ENCODE measurements around the gene MAPK8.

MAPK8 gene

DNA sequence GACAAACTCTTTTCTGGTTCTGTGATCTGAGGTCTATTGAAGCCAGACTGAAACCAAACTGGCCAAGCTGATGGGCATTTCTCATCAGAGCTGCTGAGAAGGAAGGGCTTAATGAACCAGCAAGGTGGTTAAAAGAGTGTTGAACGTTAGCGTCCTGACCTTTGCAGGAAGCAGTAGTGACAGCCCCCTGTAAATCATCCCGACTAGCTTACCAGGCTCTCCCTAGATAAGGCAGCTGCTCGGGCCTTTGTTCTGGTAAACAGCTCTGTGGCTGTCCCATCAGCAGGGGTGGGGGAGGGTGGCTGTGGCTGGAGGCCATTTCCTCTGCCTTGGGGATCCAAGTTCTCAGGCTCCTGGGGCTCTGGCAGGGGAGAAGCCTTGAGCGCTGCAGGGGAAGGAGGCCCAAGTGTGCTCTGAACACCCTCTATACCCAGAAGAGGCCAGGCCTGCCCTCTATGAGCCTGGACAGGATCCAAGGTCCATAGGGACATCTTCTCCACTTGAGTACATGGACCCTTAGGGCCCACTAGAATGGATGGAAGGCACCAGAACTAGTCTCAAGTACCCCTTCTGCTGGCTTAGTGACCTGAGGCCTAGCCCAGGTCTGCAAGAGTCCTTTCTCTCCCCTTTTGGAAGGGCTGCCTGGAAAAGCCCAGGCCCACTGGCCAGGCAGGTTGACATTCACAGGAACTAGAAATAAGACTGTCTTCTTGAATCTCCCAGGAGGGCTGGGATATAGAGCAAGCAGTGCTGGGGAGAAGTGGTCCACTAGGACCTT, 163.8 kb downstream of the MAPK8 start:
- DNase-seq (ENCODE audit: low read depth) = peak; percentile 74
- no peak overlapping the region for H3K4me3 ChIP-seq (ENCODE audit: low read depth, low read length)
- TF ChIP-seq, protein P1, sequence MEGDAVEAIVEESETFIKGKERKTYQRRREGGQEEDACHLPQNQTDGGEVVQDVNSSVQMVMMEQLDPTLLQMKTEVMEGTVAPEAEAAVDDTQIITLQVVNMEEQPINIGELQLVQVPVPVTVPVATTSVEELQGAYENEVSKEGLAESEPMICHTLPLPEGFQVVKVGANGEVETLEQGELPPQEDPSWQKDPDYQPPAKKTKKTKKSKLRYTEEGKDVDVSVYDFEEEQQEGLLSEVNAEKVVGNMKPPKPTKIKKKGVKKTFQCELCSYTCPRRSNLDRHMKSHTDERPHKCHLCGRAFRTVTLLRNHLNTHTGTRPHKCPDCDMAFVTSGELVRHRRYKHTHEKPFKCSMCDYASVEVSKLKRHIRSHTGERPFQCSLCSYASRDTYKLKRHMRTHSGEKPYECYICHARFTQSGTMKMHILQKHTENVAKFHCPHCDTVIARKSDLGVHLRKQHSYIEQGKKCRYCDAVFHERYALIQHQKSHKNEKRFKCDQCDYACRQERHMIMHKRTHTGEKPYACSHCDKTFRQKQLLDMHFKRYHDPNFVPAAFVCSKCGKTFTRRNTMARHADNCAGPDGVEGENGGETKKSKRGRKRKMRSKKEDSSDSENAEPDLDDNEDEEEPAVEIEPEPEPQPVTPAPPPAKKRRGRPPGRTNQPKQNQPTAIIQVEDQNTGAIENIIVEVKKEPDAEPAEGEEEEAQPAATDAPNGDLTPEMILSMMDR (IDR thresholded peaks at IDR 0.05; ENCODE audit: low read depth, low read length) = no peak
- TF ChIP-seq, protein P2, sequence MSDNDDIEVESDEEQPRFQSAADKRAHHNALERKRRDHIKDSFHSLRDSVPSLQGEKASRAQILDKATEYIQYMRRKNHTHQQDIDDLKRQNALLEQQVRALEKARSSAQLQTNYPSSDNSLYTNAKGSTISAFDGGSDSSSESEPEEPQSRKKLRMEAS (IDR thresholded peaks at IDR 0.05; ENCODE audit: low read depth, low read length) = peak; percentile 38; the same call in 1 of the 2 replicates
- TF ChIP-seq POLR2A (IDR thresholded peaks at IDR 0.05; ENCODE audit: extremely low read depth, insufficient read length) = peak; percentile 21
- peak; percentile 66; the same call in 1 of the 2 replicates for TF ChIP-seq MYC (IDR thresholded peaks at IDR 0.05; ENCODE audit: low read depth, low read length)

DNA sequence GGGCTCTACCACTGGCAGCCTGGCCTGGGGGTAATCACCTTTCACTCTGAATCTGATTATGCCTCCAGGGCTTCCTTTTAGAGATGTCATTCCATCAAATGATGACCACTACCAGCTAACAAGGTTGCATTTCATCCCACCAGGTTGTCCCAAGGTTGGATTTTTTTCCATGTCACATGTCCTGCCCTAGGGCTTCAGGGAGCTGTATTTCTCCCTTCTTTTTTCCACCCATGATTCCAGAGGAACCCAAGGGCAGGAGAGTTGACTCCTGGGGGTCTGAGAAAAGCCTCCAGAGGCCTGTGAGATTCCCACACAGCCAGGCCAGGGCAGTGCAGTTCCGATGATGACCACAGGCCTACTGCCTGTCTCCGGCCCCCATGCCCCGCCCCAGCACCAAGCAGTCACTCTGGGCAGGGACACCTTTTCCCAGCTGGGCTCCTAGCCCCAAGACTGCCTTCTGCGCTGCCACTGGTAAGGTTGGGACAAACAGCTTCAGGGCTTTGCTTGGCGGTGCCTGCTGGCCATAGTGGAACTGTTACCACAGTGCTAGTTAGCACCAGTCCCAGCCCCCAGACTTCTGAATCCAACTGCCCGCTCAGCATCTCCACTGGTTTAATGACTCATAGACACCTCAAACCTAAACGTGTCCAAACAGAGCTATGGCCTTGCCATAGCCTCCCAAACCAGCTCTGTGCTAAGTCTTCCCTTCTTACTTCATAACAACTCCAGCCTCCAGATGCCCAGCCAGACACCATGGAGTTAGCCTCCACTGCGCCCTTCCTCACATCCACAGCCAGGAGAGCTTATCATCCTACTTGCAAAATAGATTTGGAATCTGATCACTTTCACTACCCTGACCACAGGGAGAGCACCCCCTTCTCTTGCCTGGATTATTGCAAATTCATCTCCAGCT, 164.7 kb downstream of the MAPK8 start:
- TF ChIP-seq MYC (IDR thresholded peaks at IDR 0.05; ENCODE audit: low read depth, low read length) (no peak), POLR2A (IDR thresholded peaks at IDR 0.05; ENCODE audit: extremely low read depth, insufficient read length) (no peak)
- TF ChIP-seq, protein P1 (IDR thresholded peaks at IDR 0.05; ENCODE audit: low read depth, low read length) = no peak
- TF ChIP-seq, protein P2 (IDR thresholded peaks at IDR 0.05; ENCODE audit: low read depth, low read length) = no peak
- H3K4me3 ChIP-seq (ENCODE audit: low read depth, low read length) = no peak overlapping the region
- peak; percentile 27 for DNase-seq (ENCODE audit: low read depth)

DNA sequence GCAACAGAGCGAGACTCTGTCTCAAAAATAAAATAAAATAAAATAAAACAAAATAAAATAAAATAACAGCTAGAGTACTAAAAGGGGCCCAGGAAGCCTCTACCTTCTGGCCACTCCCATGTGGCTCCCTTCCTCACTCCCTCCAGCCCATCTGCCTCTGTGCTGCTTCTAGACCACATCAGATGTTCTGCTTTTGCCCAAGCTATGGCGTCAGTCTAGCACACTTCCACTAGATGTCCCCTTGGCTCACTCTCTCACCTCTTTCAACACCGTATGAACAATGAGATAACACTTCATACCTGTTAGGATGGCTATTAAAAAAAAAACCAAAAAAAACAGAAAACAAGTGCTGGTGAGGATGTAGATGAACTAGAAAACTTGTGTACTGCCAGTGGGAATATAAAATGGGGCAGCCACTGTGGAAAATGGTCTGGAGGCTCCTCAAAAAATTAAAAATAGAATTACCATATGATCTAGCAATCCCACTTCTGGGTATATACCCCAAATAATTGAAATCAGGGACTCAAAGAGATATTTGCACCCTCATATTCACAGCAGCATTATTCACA, 166.1 kb downstream of the MAPK8 start:
- TF ChIP-seq, protein P2 (IDR thresholded peaks at IDR 0.05; ENCODE audit: low read depth, low read length) = no peak; the same call in 1 of the 2 replicates
- TF ChIP-seq, protein P1 (IDR thresholded peaks at IDR 0.05; ENCODE audit: low read depth, low read length) = no peak
- no peak for TF ChIP-seq POLR2A (IDR thresholded peaks at IDR 0.05; ENCODE audit: extremely low read depth, insufficient read length)
- no peak for TF ChIP-seq MYC (IDR thresholded peaks at IDR 0.05; ENCODE audit: low read depth, low read length)
- DNase-seq (ENCODE audit: low read depth) = peak; percentile 34
- H3K4me3 ChIP-seq (ENCODE audit: low read depth, low read length) = no peak overlapping the region

DNA sequence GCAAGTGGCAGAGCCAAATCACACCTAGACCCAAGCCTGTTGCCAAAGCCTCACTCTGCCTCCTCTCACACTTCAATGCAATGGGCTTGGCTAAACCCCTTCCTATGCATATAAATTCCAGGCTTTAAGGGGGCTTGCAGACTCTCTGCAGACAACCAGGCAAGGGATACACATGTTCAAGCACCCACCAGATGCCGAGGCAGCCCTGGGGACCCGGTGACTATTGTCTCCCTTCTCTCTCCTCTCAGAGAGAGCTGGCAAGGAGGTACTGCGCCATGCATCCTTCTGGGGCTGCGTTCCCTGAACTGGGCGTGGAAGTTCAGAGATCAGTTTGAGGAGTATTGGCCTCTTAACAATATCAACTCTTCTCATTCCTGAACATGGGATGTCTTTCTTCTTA, 167.2 kb downstream of the MAPK8 start:
- H3K4me3 ChIP-seq (ENCODE audit: low read depth, low read length) = no peak overlapping the region
- TF ChIP-seq, protein P2 (IDR thresholded peaks at IDR 0.05; ENCODE audit: low read depth, low read length) = no peak
- no peak for TF ChIP-seq POLR2A (IDR thresholded peaks at IDR 0.05; ENCODE audit: extremely low read depth, insufficient read length)
- TF ChIP-seq, protein P1 (IDR thresholded peaks at IDR 0.05; ENCODE audit: low read depth, low read length) = no peak
- TF ChIP-seq MYC (IDR thresholded peaks at IDR 0.05; ENCODE audit: low read depth, low read length) = no peak
- no peak for DNase-seq (ENCODE audit: low read depth)

DNA sequence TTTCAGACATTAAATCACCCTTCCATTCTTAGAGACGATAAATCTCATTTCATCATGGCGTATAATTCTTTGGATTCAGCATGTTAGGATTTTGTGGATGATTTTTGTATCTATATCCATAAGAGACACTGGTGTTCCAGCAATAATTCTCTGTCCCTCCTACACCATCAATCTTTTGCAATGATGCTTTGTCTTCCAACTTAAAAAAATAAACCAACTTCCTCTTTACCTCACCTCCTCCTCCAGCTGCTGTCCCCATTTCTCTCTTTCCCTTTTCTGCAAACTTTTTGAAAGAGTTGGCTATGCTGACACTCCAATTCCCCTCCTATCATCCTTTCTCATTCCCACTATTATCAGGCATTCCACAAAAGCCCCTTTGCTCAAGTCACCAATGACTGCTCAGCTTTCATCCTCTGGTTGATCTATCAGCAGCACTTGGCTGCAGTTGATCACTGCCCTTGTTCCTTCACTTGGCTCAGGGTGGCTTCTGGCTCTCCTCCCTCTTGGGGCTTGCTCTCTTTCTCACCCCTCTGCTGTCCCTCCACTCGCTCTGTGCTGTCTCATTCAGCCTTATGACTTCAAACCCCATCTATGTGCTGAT, 168.4 kb downstream of the MAPK8 start:
- TF ChIP-seq, protein P1 (IDR thresholded peaks at IDR 0.05; ENCODE audit: low read depth, low read length) = no peak
- no peak for TF ChIP-seq POLR2A (IDR thresholded peaks at IDR 0.05; ENCODE audit: extremely low read depth, insufficient read length)
- peak; percentile 40 for DNase-seq (ENCODE audit: low read depth)
- H3K4me3 ChIP-seq (ENCODE audit: low read depth, low read length) = no peak overlapping the region
